Measurements from ENCODE around the gene CYYR1. TPM values are rescaled to one million over a fixed set of nuclear protein-coding genes. Genes with fewer than 3 reads are reported as not detected.

CYYR1 gene
- total RNA-seq, 1 experiment from 2014 or later: 0.12 TPM

- no peaks in the 10 kb centered on the region for H3K27me3 ChIP-seq (ENCODE audit: insufficient read depth, low read length)
- no peak overlapping the region for H3K4me2 ChIP-seq (ENCODE audit: low read length)
- H3K36me3 ChIP-seq (ENCODE audit: control insufficient read depth in 1 of 2, insufficient read depth in 2 of 2, low read length in 2 of 2): no peaks in the 10 kb centered on the region
- DNase-seq (ENCODE audit: low read depth, low spot score) (no peak), ATAC-seq (no peak)
- H3K9me2 ChIP-seq (ENCODE audit: insufficient read depth): no peaks in the 10 kb centered on the region
- ChIA-PET POLR2A (no interaction called here), CTCF (no interaction called here), RAD21 (ENCODE audit: low non-redundant PET in 1 of 2, low total read pairs in 2 of 2, uncharacterized antibody in 2 of 2, unreplicated experiment in 2 of 2) (no interaction called here)
- BruUV-seq (replicated peaks): no TSS peak
- no peaks in the 10 kb centered on the region; a peak in 1 of 4 replicates for H3K9me3 ChIP-seq (ENCODE audit: control insufficient read depth in 1 of 2, insufficient read depth in 1 of 2, low read depth in 1 of 2, low read length in 2 of 2)
- TF ChIP-seq REST (IDR thresholded peaks at IDR 0.05; ENCODE audit: low read depth): no peak
- no peak for TF ChIP-seq YY1 (IDR thresholded peaks at IDR 0.05; ENCODE audit: extremely low read depth, insufficient replicate concordance, low read depth, low read length)
- TF ChIP-seq EGR1 (IDR thresholded peaks at IDR 0.05; ENCODE audit: low read depth): no peak
- TF ChIP-seq ZFX (IDR thresholded peaks at IDR 0.05): no peak
- no peak for TF ChIP-seq POLR2A (IDR thresholded peaks at IDR 0.05; ENCODE audit: borderline replicate concordance, extremely low read depth, insufficient read depth, insufficient read length)
- TF ChIP-seq EZH2 (IDR thresholded peaks at IDR 0.05): no peak
- no peak for TF ChIP-seq EZH2phosphoT487 (IDR thresholded peaks at IDR 0.05; ENCODE audit: borderline replicate concordance)
- TF ChIP-seq POLR2AphosphoS5 (IDR thresholded peaks at IDR 0.05; ENCODE audit: low read depth, low read length): no peak
- TF ChIP-seq ZBTB33 (IDR thresholded peaks at IDR 0.05; ENCODE audit: extremely low read depth, insufficient replicate concordance, low read length): no peak
- TF ChIP-seq ZNF274 (IDR thresholded peaks at IDR 0.05; ENCODE audit: low read depth, low read length): no peak
- TF ChIP-seq CTCF (IDR thresholded peaks at IDR 0.05 in 2 of 3, conservative IDR thresholded peaks at IDR 0.05 in 1 of 3; ENCODE audit: borderline replicate concordance in 1 of 3, insufficient read depth in 1 of 3, low read depth in 2 of 3, low read length in 2 of 3): no peak
- TF ChIP-seq CBX3 (IDR thresholded peaks at IDR 0.05; ENCODE audit: low read depth): no peak
- TF ChIP-seq SIN3A (IDR thresholded peaks at IDR 0.05; ENCODE audit: low read depth): no peak
- TF ChIP-seq TCF7L2 (IDR thresholded peaks at IDR 0.05; ENCODE audit: borderline replicate concordance, extremely low read depth, insufficient read depth, insufficient read length): no peak
- TF ChIP-seq FOSL1 (IDR thresholded peaks at IDR 0.05; ENCODE audit: low read depth): no peak
- no peak for TF ChIP-seq ELF1 (IDR thresholded peaks at IDR 0.05; ENCODE audit: borderline replicate concordance, low read depth)
- no peak for TF ChIP-seq ATF3 (IDR thresholded peaks at IDR 0.05)
- TF ChIP-seq SP1 (IDR thresholded peaks at IDR 0.05; ENCODE audit: low read depth): no peak
- TF ChIP-seq MAX (IDR thresholded peaks at IDR 0.05): no peak
- TF ChIP-seq SRF (IDR thresholded peaks at IDR 0.05; ENCODE audit: low read depth): no peak
- H3K4me1 ChIP-seq (ENCODE audit: control insufficient read depth in 1 of 2, insufficient read depth in 2 of 2, low read length in 2 of 2): no peaks in the 10 kb centered on the region
- H2AFZ ChIP-seq (ENCODE audit: low read depth, low read length, poor library complexity, severe bottlenecking): no peak overlapping the region
- no peaks in the 10 kb centered on the region for H4K20me1 ChIP-seq (ENCODE audit: insufficient read depth)
- H3K4me3 ChIP-seq (replicated peaks in 1 of 2; ENCODE audit: low read depth in 1 of 2, low read length in 2 of 2): no peak overlapping the region
- intact Hi-C loops (cut with micrococcal nuclease): no loop called here
- no peak overlapping the region for H3K27ac ChIP-seq (ENCODE audit: low read depth, low read length)
- no peaks in the 10 kb centered on the region for H3K79me2 ChIP-seq (ENCODE audit: insufficient read depth, low read length)
- H3K9ac ChIP-seq (ENCODE audit: low read length): no peak overlapping the region
Measured at GRCh38 chr21:26515257-26515656, 57.8 kb downstream of the CYYR1 start.
